Measurements from ENCODE around the gene HTR3C.

The HTR3C gene

GRCh38 chr3:184011230-184011876 is 41.5 kb upstream of the HTR3C start:
- POLR2A ChIA-PET: no interaction called here
- Histone ChIP-seq H3K27ac (ENCODE audit: insufficient read depth in 1 of 2, low read depth in 1 of 2, low read length in 2 of 2, poor library complexity in 1 of 2, severe bottlenecking in 2 of 2) (no peak overlapping the region), H3K4me1 (ENCODE audit: control extremely low read depth in 1 of 4, control insufficient read depth in 4 of 4, insufficient read depth in 4 of 4, low read length in 3 of 4) (peaks cover under 1 to 5% (median 4%) of the 10 kb centered on the region in 4 experiments), H3K36me3 (ENCODE audit: control insufficient read depth in 4 of 4, insufficient read depth in 4 of 4, low read length in 3 of 4) (peaks cover 5 to 19% (median 15%) of the 10 kb centered on the region in 4 experiments), H3K9me3 (ENCODE audit: control extremely low read depth in 1 of 5, control insufficient read depth in 4 of 5, insufficient read depth in 2 of 5, low read depth in 1 of 5, low read length in 4 of 5) (no peaks in the 10 kb centered on the region), H3K27me3 (replicated peaks in 2 of 5; ENCODE audit: control insufficient read depth in 4 of 5, insufficient read depth in 5 of 5, low read length in 4 of 5) (no peaks in the 10 kb centered on the region), H3K4me3 (ENCODE audit: control insufficient read depth in 1 of 7, extremely low read depth in 1 of 7, insufficient read depth in 4 of 7, low read depth in 2 of 7, low read length in 6 of 7) (no peak overlapping the region)
- CTCF ChIA-PET: interaction anchor here (0.6 kb wide), 1 partner anchor 450 kb away, joined by 3 read pairs; no protein-coding TSS in a partner anchor
- WGBS (ENCODE audit: insufficient coverage): no CpG with 5 or more reads among the region's 4 CpGs
- no peak for DNase-seq

- Histone ChIP-seq H3K9me3 (ENCODE audit: control extremely low read depth in 1 of 5, control insufficient read depth in 4 of 5, insufficient read depth in 2 of 5, low read depth in 1 of 5, low read length in 4 of 5) (no peaks in the 10 kb centered on the region), H3K4me1 (ENCODE audit: control extremely low read depth in 1 of 4, control insufficient read depth in 4 of 4, insufficient read depth in 4 of 4, low read length in 3 of 4) (peaks cover 0 to 7% (median 7%) of the 10 kb centered on the region in 4 experiments), H3K4me3 (ENCODE audit: control insufficient read depth in 1 of 7, extremely low read depth in 1 of 7, insufficient read depth in 4 of 7, low read depth in 2 of 7, low read length in 6 of 7) (no peak overlapping the region), H3K27me3 (replicated peaks in 2 of 5; ENCODE audit: control insufficient read depth in 4 of 5, insufficient read depth in 5 of 5, low read length in 4 of 5) (peaks cover 0 to 1% (median 0%) of the 10 kb centered on the region in 5 experiments), H3K27ac (ENCODE audit: insufficient read depth in 1 of 2, low read depth in 1 of 2, low read length in 2 of 2, poor library complexity in 1 of 2, severe bottlenecking in 2 of 2) (no peak overlapping the region), H3K36me3 (ENCODE audit: control insufficient read depth in 4 of 4, insufficient read depth in 4 of 4, low read length in 3 of 4) (peaks cover 5 to 19% (median 15%) of the 10 kb centered on the region in 4 experiments)
- DNase-seq: no peak
- CTCF ChIA-PET: interaction anchor here (0.6 kb wide), 1 partner anchor 451 kb away, joined by 3 read pairs; no protein-coding TSS in a partner anchor
- 93% methylated on average over 2 of the region's 6 CpGs for WGBS (ENCODE audit: insufficient coverage)
- POLR2A ChIA-PET: no interaction called here
Observed at GRCh38 chr3:184011937-184012889, 40.6 kb upstream of the HTR3C start.

DNA sequence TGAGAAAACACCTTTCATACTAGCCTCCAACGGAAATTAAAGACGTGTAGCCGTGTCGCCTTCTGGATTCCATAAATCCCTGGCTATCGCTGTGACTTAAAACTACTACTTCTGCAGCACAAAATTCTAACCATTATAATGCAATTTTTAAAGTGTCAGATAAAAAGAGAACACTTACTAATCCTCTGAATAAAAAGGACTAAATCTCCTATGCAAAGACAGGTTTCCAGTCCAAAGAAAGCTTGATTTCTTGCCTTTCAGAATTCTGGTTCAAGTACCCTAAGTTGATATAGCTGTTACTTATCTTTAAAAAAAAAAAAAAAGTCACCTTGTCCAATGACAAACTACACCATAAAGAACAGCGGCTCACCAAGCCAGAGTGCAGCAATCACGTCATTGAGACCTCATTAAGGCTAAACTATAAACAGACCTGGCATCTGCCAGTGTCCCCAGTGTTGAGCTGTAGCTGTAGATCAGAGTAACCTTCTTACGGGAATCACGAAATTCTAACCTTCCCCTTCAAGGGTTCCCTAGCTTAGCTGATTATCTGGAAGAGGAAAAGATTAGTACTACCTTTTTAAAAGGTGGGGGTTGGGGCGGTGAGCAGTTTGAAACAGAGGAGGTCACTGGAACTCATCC is 37.3 kb upstream of the HTR3C start:
- 95% methylated on average over 6 of the region's 10 CpGs for WGBS (ENCODE audit: insufficient coverage)

DNA sequence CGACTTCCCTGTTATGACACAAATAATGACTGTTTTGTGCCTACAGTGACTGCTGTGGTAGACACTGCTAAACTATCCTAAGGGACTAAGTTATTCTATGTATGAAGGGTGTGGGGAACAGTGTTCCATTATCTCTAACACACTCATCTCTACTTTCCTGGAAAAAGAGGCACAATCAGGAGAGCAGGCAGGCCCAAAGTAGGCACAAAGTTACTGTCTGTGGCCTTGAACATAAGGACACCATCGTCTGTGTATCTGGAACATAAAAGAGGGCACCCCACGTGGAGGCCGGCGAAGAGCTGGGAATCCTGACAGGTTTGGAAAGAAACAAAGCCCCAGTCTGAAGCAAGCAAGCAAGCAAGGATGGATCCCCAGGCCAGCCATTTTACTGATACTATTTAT is 36.7 kb upstream of the HTR3C start:
- POLR2A ChIA-PET: no interaction called here

More for the DNA sequence above, 37.3 kb upstream of the HTR3C start:
- H3K36me3 ChIP-seq (ENCODE audit: control insufficient read depth in 4 of 4, insufficient read depth in 4 of 4, low read length in 3 of 4): peaks cover 3 to 17% (median 11%) of the 10 kb centered on the region in 4 experiments
- H3K27ac ChIP-seq (ENCODE audit: insufficient read depth in 1 of 2, low read depth in 1 of 2, low read length in 2 of 2, poor library complexity in 1 of 2, severe bottlenecking in 2 of 2): peak overlapping the region in 1 of 2 experiments; percentile 0
- H3K4me3 ChIP-seq (ENCODE audit: control insufficient read depth in 1 of 7, extremely low read depth in 1 of 7, insufficient read depth in 4 of 7, low read depth in 2 of 7, low read length in 6 of 7): no peak overlapping the region
- ChIA-PET POLR2A (no interaction called here), CTCF (interaction anchor here (0.9 to 3.3 kb wide), 10 partner anchors 9 to 161 kb away, joined by 3 to 12 read pairs (median 4); partner anchors contain the start of gene EIF2B5)
- H3K9me3 ChIP-seq (ENCODE audit: control extremely low read depth in 1 of 5, control insufficient read depth in 4 of 5, insufficient read depth in 2 of 5, low read depth in 1 of 5, low read length in 4 of 5): no peaks in the 10 kb centered on the region
- H3K4me1 ChIP-seq (ENCODE audit: control extremely low read depth in 1 of 4, control insufficient read depth in 4 of 4, insufficient read depth in 4 of 4, low read length in 3 of 4): peaks cover 0 to 16% (median 15%) of the 10 kb centered on the region in 4 experiments
- peaks cover 0 to 9% (median 0%) of the 10 kb centered on the region in 5 experiments for H3K27me3 ChIP-seq (replicated peaks in 2 of 5; ENCODE audit: control insufficient read depth in 4 of 5, insufficient read depth in 5 of 5, low read length in 4 of 5)
- no peak for DNase-seq

GRCh38 chr3:184016811-184017671 is 35.8 kb upstream of the HTR3C start:
- Histone ChIP-seq H3K27ac (ENCODE audit: insufficient read depth in 1 of 2, low read depth in 1 of 2, low read length in 2 of 2, poor library complexity in 1 of 2, severe bottlenecking in 2 of 2) (peak overlapping the region in 1 of 2 experiments; percentile 83), H3K4me3 (ENCODE audit: control insufficient read depth in 1 of 7, extremely low read depth in 1 of 7, insufficient read depth in 4 of 7, low read depth in 2 of 7, low read length in 6 of 7) (peak overlapping the region; percentile 94 to 99 (median 99)), H3K27me3 (replicated peaks in 2 of 5; ENCODE audit: control insufficient read depth in 4 of 5, insufficient read depth in 5 of 5, low read length in 4 of 5) (peaks cover 0 to 9% (median 0%) of the 10 kb centered on the region in 5 experiments), H3K4me1 (ENCODE audit: control extremely low read depth in 1 of 4, control insufficient read depth in 4 of 4, insufficient read depth in 4 of 4, low read length in 3 of 4) (peaks cover 4 to 22% (median 20%) of the 10 kb centered on the region in 4 experiments), H3K36me3 (ENCODE audit: control insufficient read depth in 4 of 4, insufficient read depth in 4 of 4, low read length in 3 of 4) (peaks cover 0 to 9% (median 5%) of the 10 kb centered on the region in 4 experiments), H3K9me3 (ENCODE audit: control extremely low read depth in 1 of 5, control insufficient read depth in 4 of 5, insufficient read depth in 2 of 5, low read depth in 1 of 5, low read length in 4 of 5) (no peaks in the 10 kb centered on the region)
- ChIA-PET POLR2A (no interaction called here), CTCF (interaction anchor here (0.6 to 3.3 kb wide), 11 partner anchors 10 to 121 kb away, joined by 3 to 13 read pairs (median 4); partner anchors contain the start of gene EIF2B5)
- 15% methylated on average over 49 of the region's 57 CpGs for WGBS (ENCODE audit: insufficient coverage)
- DNase-seq: peak in 1 of 3 donors; percentile 37

More for the DNA sequence above, 36.7 kb upstream of the HTR3C start:
- Histone ChIP-seq H3K27me3 (replicated peaks in 2 of 5; ENCODE audit: control insufficient read depth in 4 of 5, insufficient read depth in 5 of 5, low read length in 4 of 5) (peaks cover 0 to 9% (median 0%) of the 10 kb centered on the region in 5 experiments), H3K4me3 (ENCODE audit: control insufficient read depth in 1 of 7, extremely low read depth in 1 of 7, insufficient read depth in 4 of 7, low read depth in 2 of 7, low read length in 6 of 7) (no peak overlapping the region), H3K9me3 (ENCODE audit: control extremely low read depth in 1 of 5, control insufficient read depth in 4 of 5, insufficient read depth in 2 of 5, low read depth in 1 of 5, low read length in 4 of 5) (no peaks in the 10 kb centered on the region), H3K4me1 (ENCODE audit: control extremely low read depth in 1 of 4, control insufficient read depth in 4 of 4, insufficient read depth in 4 of 4, low read length in 3 of 4) (peaks cover 0 to 16% (median 15%) of the 10 kb centered on the region in 4 experiments), H3K36me3 (ENCODE audit: control insufficient read depth in 4 of 4, insufficient read depth in 4 of 4, low read length in 3 of 4) (peaks cover 3 to 12% (median 8%) of the 10 kb centered on the region in 4 experiments), H3K27ac (ENCODE audit: insufficient read depth in 1 of 2, low read depth in 1 of 2, low read length in 2 of 2, poor library complexity in 1 of 2, severe bottlenecking in 2 of 2) (peak overlapping the region in 1 of 2 experiments; percentile 0)
- WGBS (ENCODE audit: insufficient coverage): 100% methylated on average over 4 of the region's 5 CpGs
- CTCF ChIA-PET: interaction anchor here (0.9 to 3.3 kb wide), 7 partner anchors 10 to 120 kb away, joined by 3 to 12 read pairs (median 5); partner anchors contain the start of gene EIF2B5
- no peak for DNase-seq

All from common myeloid progenitor, CD34-positive (primary cell).